HG03565 (cell line): ENCODE measurements around the gene TMOD1.
A peak's percentile ranks its signal among the peaks of the same experiment; 100 is the strongest.

Experiments
- ATAC-seq: cut with Tn5 transposase; IDR thresholded peaks from one replicate; pipeline ENCODE4 v1.9.1; 2021; ENCODE audit warnings: mild to moderate bottlenecking, moderate library complexity; ENCODE audit not compliant: unreplicated experiment

Gene TMOD1

DNA sequence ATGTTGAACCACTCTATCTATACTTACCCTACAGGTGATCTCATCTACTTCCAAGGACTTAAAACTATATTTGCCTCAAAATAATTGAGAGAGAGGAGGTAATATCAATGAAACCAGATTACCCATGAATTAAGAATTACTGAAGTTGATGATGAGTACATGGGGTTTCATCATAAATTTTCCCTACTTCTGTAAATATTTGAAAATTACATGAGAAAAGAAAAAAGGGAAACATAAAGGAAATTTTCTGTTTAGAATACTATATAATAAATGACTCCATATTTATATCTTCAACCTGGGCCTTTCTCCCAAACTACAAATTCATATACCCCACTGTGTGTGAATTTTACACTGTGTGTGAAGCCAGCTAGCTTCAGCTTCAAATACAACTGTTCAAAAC lies 129.1 kb downstream of the TMOD1 start:
- ATAC-seq: no peak

- ATAC-seq: no peak
Observed at GRCh38 chr9:97632248-97632984, 130.9 kb downstream of the TMOD1 start.

GRCh38 chr9:97632985-97633858 lies 131.8 kb downstream of the TMOD1 start, which contains the start of the genes NCBP1 and TSTD2:
TSS of gene NCBP1 (plus strand) at chr9:97633821. CDS start at chr9:97633882, 61 bp downstream.
TSS of gene TSTD2 (minus strand) at chr9:97633368. CDS start at chr9:97627562, 5,806 bp downstream.
- peak; percentile 72 for ATAC-seq

DNA sequence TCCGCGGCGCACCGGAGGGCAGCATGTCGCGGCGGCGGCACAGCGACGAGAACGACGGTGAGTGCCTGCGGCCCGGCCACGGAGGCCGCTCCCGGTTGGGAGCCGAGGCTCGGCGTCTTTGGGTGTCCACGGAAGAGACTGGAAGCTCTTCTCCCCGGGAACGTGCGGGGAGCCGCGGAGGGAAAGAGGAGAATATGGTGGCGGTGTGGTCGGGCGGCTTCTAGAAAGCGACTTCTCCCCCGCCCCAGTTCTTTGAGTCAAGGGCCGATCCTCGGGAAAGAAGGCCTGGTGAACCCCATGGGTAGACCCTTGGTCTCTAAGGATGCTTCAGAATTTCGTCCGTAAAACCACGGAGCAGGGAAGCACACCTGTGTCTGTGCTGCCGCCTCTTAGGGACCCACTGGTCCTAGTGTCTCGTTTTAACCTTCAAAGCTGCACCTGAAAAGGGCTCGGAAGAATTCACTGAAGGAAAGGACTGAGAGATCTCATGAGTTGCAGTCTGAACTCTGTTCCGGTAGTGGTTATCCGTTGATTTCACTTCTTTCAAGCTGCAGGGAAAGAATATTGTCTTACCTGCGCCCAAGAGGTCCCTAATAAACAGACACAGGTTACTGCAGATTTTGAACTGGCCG lies 132.5 kb downstream of the TMOD1 start:
- no peak for ATAC-seq

DNA sequence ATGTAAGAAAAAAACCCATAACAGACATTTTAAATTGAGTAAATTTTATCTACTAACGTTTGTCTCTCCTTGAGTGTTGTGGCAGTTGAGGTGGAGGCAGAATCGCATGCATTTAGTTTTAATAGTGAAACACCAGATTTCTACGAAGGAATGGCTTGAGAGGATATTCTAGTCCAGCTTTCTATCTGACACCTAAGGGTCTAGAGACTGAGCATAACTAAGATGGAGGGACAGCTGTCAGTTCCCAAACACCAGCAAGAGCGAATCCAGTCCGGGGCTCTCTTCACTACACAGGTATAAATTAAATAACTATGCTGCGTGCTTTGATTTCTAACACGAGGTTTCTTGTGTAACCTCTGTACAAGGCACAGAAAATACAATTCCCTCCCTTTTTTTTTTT lies 133.6 kb downstream of the TMOD1 start:
- ATAC-seq: no peak

DNA sequence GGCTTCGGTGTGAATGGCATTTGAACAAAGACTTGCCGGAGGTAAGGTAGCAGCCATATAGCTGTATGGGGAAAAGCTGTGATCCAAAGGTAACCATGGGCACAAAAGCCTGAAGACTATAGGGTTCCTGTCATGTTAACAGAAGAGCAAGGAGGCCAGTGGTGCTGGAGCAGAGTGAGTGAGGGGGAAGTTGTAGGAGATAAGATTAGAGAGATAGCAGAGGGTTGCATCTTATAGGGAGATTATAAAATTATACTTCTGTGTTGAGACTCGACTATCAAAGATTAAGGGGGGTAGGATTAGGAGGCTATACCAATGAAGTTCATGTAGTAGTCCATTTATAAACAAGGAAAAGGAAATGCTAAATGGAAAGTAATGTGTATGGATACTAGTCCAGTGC lies 135.4 kb downstream of the TMOD1 start:
- no peak for ATAC-seq

DNA sequence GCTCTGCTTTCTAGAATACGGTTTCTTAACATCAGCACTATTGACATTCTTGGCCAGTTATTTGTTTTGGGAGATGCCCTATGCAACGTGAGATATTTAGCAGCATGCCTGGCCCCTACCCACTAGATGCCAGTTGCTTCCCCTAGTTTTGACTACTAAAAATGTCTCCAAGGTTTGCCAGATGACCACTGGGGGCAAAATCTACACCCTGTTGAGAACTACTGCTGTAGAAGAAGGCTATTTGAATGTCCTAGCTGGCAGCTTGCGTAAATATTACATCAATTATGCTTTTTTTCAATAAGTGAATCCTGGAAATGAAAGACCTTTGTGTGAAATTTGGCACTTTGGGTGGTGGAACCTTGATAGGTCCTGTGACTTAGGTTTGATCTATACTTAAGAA lies 137.2 kb downstream of the TMOD1 start:
- ATAC-seq: no peak

GRCh38 chr9:97640325-97640724 lies 138.9 kb downstream of the TMOD1 start:
- no peak for ATAC-seq

DNA sequence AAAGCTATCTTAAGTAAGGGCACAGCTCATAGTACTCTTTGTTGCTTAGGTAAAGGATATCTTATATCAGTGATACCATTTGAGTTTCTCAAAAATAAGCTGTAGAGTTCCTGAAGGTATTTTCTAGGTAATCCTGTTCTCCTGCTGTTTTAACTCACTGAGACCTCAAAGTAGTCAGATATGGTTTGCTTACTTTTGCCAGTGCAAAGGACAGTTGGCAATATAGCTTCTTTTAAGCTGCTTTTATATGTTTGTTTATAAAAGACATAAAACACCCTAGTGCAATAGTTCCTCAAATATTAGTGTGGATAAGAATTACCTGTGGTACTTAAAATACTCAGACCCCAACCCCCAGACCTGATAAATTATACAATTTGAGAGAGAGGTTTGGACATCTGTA lies 144.3 kb downstream of the TMOD1 start:
- ATAC-seq: no peak

- no peak for ATAC-seq
Observed at GRCh38 chr9:97647996-97648395, 146.5 kb downstream of the TMOD1 start.
